Ovary (tissue), 9 donors: Measurements from ENCODE around the gene BARHL1. TPM values are rescaled to one million over a fixed set of nuclear protein-coding genes. Genes with fewer than 3 reads are reported as not detected.

Experiments used
- DNase-seq, 5 donors: peaks; one replicate each; pipeline ENCODE4 v3.0.0-alpha.2; 2019 to 2020
- H3K27ac ChIP-seq, 2 donors: fragments of 200-600 bp; one replicate each; pipeline versions ENCODE4 v1.5.1 to v1.8.0; 2019 to 2022
- H3K27me3 ChIP-seq: fragments of 200-600 bp; one replicate; pipeline ENCODE4 v1.8.0; 2022
- H3K36me3 ChIP-seq: fragments of 200-600 bp; sonication (generic); one replicate; pipeline ENCODE4 v1.5.1; 2019
- H3K4me1 ChIP-seq: one replicate; pipeline ENCODE4 v1.8.1; 2013; ENCODE audit warnings: mild to moderate bottlenecking, moderate library complexity; ENCODE audit not compliant: insufficient read depth
- H3K4me3 ChIP-seq: fragments of 200-600 bp; sonication (generic); one replicate; pipeline ENCODE4 v1.5.1; 2017
- H3K9me3 ChIP-seq, 2 donors: fragments of 200-600 bp in 1 of 2; sonication (generic) in 1 of 2; one replicate each; pipeline versions ENCODE4 v1.5.1 to v1.8.1; 2013 to 2019; ENCODE audit warnings: mild to moderate bottlenecking in 1 of 2, moderate library complexity in 1 of 2
- EP300 ChIP-seq: sonication (generic); formaldehyde crosslinking; IDR thresholded peaks from one replicate; pipeline ENCODE4 v1.6.1; 2017; ENCODE audit warnings: antibody characterized with exemption
- POLR2A ChIP-seq: fragments of 450-650 bp; IDR thresholded peaks from one replicate; pipeline ENCODE4 v1.6.1; 2017; ENCODE audit warnings: antibody characterized with exemption, mild to moderate bottlenecking, moderate library complexity
- WGBS, 3 donors: extraction: QIAGEN DNeasy Blood & Tissue Kit in 1 of 3; methylation state at CpG; one replicate each; pipeline versions ENCODE4 v1.1.5 to v1.1.7; 2013 to 2017; 5-methylcytosine and 5-hydroxymethylcytosine counted together
- intact Hi-C, 4 donors: fragments of 100-400 bp; cut with DNase I; formaldehyde crosslinking; loops; one replicate each; pipeline versions ENCODE4 v1.11.0 to v1.15.1; 2022 to 2023
- polyA plus RNA-seq, 2 donors: library from polyadenylated mRNA; stranded (reverse); fragments of 200-250 nt in 1 of 2; fragments of 350-450 nt in 1 of 2; fragmentation: Illumina TruSeq in 1 of 2; extraction: RNeasy Lipid Tissue Mini Kit (QIAGEN cat#74804) in 1 of 2; gene quantifications; one replicate each; pipeline ENCODE4 v1.2.3, GENCODE V29; 2013 to 2014
- total RNA-seq, 7 donors: library from RNA; depleted of rRNA in 2 of 7; stranded (reverse); fragments of >200 nt in 2 of 7; fragmentation: NEBNext Ultra II Directional in 3 of 7; extraction: Animal tissue kit (Norgen Biotek cat#: 25700) in 3 of 7; gene quantifications; one replicate each; pipeline versions ENCODE4 v1.1.0 to v1.2.4, GENCODE V29; 2016 to 2023
- TF ChIP-seq, protein P1 (sequence below), 3 donors: fragments of 450-650 bp in 2 of 3; fragments of 200-600 bp in 1 of 3; IDR thresholded peaks; one replicate each; pipeline versions ENCODE4 v1.5.1 to v1.8.0; 2016 to 2022; ENCODE audit warnings: antibody characterized with exemption in 3 of 3, mild to moderate bottlenecking in 1 of 3
- donor health status: DM: no; HTN: no; CAD: no; lungs with moderate emphysema.
- donor health status: DM: no; HTN: no; CAD: no.
- donor health status: Bipolar disorder and iron deficiency.
- donor health status: DM: yes; HTN: yes; CAD: no.
- donor health status: DM: no; HTN: no; CAD: no.
- donor health status: DM: yes; HTN: yes; CAD: no.

BARHL1 gene
- total and polyA plus RNA-seq, 9 donors: not detected

DNA sequence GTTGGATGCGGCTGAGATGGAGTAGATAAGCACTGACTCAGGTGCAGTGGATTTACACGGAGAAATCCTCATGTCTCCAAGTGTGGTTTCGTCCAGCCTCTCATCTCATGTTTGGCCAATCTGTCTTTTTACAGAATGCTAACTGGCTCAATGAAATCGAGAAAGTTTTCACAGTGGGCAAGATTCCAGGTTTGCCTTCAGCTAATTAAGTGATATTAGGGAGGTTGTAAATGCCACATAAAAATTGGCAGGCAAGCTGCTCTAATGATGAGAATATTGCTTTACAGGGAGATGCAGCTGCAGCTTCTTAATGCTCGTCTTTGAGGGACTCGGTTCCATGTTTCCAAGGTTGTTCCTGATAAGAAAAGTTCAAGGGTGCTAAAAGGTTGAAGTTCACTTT is 23.7 kb downstream of the BARHL1 start:
- DNase-seq: no peak
- H3K4me3 ChIP-seq: no peak overlapping the region
- no peak overlapping the region for H3K27ac ChIP-seq
- intact Hi-C loops: no loop called here
- H3K4me1 ChIP-seq: no peaks in the 10 kb centered on the region
- H3K36me3 ChIP-seq: no peaks in the 10 kb centered on the region
- no peaks in the 10 kb centered on the region for H3K27me3 ChIP-seq
- 59 to 66% (median 65%) methylated on average over 6 of the region's 6 CpGs for WGBS, 3 donors
- H3K9me3 ChIP-seq: no peaks in the 10 kb centered on the region
- TF ChIP-seq POLR2A (no peak), EP300 (no peak)
- TF ChIP-seq, protein P1, sequence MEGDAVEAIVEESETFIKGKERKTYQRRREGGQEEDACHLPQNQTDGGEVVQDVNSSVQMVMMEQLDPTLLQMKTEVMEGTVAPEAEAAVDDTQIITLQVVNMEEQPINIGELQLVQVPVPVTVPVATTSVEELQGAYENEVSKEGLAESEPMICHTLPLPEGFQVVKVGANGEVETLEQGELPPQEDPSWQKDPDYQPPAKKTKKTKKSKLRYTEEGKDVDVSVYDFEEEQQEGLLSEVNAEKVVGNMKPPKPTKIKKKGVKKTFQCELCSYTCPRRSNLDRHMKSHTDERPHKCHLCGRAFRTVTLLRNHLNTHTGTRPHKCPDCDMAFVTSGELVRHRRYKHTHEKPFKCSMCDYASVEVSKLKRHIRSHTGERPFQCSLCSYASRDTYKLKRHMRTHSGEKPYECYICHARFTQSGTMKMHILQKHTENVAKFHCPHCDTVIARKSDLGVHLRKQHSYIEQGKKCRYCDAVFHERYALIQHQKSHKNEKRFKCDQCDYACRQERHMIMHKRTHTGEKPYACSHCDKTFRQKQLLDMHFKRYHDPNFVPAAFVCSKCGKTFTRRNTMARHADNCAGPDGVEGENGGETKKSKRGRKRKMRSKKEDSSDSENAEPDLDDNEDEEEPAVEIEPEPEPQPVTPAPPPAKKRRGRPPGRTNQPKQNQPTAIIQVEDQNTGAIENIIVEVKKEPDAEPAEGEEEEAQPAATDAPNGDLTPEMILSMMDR (IDR thresholded peaks at IDR 0.05): no peak

DNA sequence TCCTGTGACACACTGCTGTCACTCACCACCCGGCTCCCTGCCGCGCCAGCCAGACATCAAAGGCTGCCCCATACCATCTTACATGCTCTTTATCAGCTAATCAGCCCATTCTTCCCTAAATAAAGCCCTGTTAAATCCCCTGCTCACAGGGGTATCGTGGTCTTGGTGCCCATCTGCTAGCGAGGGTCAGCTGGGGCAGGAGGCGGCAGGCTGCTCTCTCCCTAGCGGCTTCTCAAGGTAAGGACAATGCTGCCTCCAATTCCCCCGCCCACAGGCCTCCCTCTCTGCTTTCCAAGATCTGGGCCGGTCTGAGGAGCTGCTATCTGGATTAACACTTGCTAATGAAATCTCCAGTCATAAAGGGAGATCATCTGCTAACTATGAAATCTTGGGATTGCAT is 26.8 kb downstream of the BARHL1 start:
- TF ChIP-seq POLR2A: no peak
- TF ChIP-seq, protein P1 (IDR thresholded peaks at IDR 0.05): no peak
- no peak for TF ChIP-seq EP300
- intact Hi-C loops: no loop called here
- H3K27ac ChIP-seq: no peak overlapping the region
- no peak for DNase-seq
- no peaks in the 10 kb centered on the region for H3K4me1 ChIP-seq
- 90 to 91% (median 90%) methylated on average over 9 of the region's 9 CpGs for WGBS, 3 donors
- H3K27me3 ChIP-seq: no peaks in the 10 kb centered on the region
- H3K36me3 ChIP-seq: no peaks in the 10 kb centered on the region
- H3K4me3 ChIP-seq: no peak overlapping the region
- H3K9me3 ChIP-seq: no peaks in the 10 kb centered on the region

DNA sequence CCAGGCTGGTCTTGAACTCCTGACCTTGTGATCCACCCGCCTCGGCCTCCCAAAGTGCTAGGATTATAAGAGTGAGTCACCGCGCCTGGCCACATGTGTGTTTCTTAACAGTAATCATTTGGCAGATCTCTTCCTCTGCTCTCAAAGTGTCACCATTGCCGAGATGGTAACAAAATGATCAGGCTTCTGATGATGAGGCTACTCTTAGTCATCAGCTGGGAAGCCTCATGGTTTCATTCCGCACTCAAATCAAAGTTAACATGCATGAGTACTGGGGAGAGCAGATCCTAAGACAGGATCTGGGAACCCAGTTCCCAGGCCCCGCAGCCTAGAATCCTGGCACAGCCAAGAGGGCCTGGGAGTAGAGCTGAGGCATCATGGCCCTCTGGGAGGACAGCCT is 27.4 kb downstream of the BARHL1 start:
- Histone ChIP-seq H3K4me1 (no peaks in the 10 kb centered on the region), H3K4me3 (no peak overlapping the region), H3K36me3 (no peaks in the 10 kb centered on the region), H3K27ac (no peak overlapping the region), H3K27me3 (no peaks in the 10 kb centered on the region), H3K9me3 (no peaks in the 10 kb centered on the region)
- DNase-seq: no peak
- intact Hi-C loops: no loop called here
- TF ChIP-seq EP300 (no peak), POLR2A (no peak)
- TF ChIP-seq, protein P1 (IDR thresholded peaks at IDR 0.05): no peak
- WGBS, 3 donors: 71 to 90% (median 87%) methylated on average over 7 of the region's 7 CpGs

DNA sequence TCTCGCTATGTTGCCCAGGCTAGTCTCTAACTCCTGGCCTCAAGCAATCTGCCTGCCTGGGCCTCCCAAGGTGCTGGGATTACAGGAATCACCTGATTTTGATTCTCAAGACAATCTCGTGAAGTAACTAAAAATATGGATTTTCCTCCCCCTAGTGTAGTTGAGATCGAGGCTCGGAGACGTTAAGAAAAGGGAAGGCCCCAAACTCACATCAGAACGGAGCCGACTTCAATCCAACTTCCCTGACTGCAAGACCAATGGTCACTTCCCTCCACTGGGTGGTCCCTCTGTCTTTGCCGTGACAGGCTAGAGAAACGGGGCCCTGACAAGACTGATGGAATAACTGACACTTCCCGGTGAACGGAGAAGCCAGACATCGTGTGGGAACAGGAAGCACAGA is 28.3 kb downstream of the BARHL1 start:
- no peaks in the 10 kb centered on the region for H3K36me3 ChIP-seq
- TF ChIP-seq EP300 (no peak), POLR2A (no peak)
- TF ChIP-seq, protein P1 (IDR thresholded peaks at IDR 0.05): no peak

DNA sequence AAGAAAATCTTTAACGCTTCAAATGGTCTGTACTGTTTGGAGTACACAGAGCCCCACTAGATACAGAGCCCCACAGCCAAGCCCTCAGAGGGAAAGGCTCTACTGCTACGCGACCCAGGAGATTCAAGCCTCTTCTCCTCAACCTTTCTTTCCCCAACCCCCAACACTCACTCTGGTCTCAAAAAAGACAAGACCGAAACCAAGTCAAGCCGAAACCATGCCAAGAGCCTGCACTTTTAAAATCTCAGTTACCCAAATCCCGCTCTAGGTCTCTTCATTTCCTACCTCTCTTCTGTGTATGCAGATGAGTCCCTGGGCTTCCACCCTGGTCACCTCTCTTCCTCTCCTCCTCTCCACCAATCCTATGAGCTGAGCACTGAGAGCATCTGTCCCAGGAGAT is 31.9 kb downstream of the BARHL1 start:
- Histone ChIP-seq H3K4me3 (no peak overlapping the region), H3K27ac (no peak overlapping the region), H3K27me3 (no peaks in the 10 kb centered on the region), H3K4me1 (no peaks in the 10 kb centered on the region), H3K9me3 (no peaks in the 10 kb centered on the region), H3K36me3 (no peaks in the 10 kb centered on the region)
- WGBS, 3 donors: 78 to 87% (median 81%) methylated on average over 6 of the region's 6 CpGs
- intact Hi-C loops: no loop called here
- TF ChIP-seq, protein P1 (IDR thresholded peaks at IDR 0.05): no peak
- TF ChIP-seq EP300 (no peak), POLR2A (no peak)
- DNase-seq: no peak

More for the DNA sequence above, 28.3 kb downstream of the BARHL1 start:
- 82 to 85% (median 85%) methylated on average over 12 of the region's 12 CpGs for WGBS, 3 donors
- no peak overlapping the region for H3K4me3 ChIP-seq
- H3K9me3 ChIP-seq: no peaks in the 10 kb centered on the region
- DNase-seq: no peak
- intact Hi-C loops: no loop called here
- no peaks in the 10 kb centered on the region for H3K27me3 ChIP-seq
- H3K4me1 ChIP-seq: no peaks in the 10 kb centered on the region
- no peak overlapping the region for H3K27ac ChIP-seq
